Activated T-helper 2 cell treated with anti-CD3 and anti-CD28 coated beads, Interferon-gamma antibody, Interleukin-2, Interleukin-4, amounts not matched to agents 10 μg/mL and 5 μg/mL and 100 μg/mL, durations not matched to agents 14 hours and 24 hours and 36 hours (primary cell): ENCODE measurements around the gene PLXNB1. TPM values are rescaled to one million over a fixed set of nuclear protein-coding genes. Genes with fewer than 3 reads are reported as not detected.
"Not testable (repeated sequence)": the region's sequence is repeated elsewhere in the genome, so short reads cannot be mapped to it uniquely, and the experiment has no call there.

Experiments
- DNase-seq: peaks from one replicate; pipeline ENCODE4 v3.0.0; 2021; ENCODE audit warnings: low spot score
- H3K27ac Mint-ChIP-seq: one replicate; pipeline ENCODE4 v1.8.0; 2021; ENCODE audit warnings: mixed read lengths
- H3K27me3 Mint-ChIP-seq: one replicate; pipeline ENCODE4 v1.8.0; 2021; ENCODE audit warnings: low read depth, mixed read lengths
- H3K36me3 Mint-ChIP-seq: one replicate; pipeline ENCODE4 v1.8.0; 2021; ENCODE audit warnings: low read depth, mixed read lengths
- H3K4me1 Mint-ChIP-seq: one replicate; pipeline ENCODE4 v1.8.0; 2021; ENCODE audit warnings: low read depth, mixed read lengths
- H3K4me3 Mint-ChIP-seq: one replicate; pipeline ENCODE4 v1.8.0; 2021; ENCODE audit warnings: low read depth, mild to moderate bottlenecking, moderate library complexity, mixed read lengths
- H3K9me3 Mint-ChIP-seq: one replicate; pipeline ENCODE4 v1.8.0; 2021; ENCODE audit warnings: mixed read lengths
- intact Hi-C: fragments of 100-400 bp; cut with micrococcal nuclease; formaldehyde crosslinking; loops from one replicate; pipeline ENCODE4 v1.15.1; 2023
- total RNA-seq: library from RNA; stranded (reverse); gene quantifications from 2 replicates; pipeline ENCODE4 v1.2.3, GENCODE V29; 2022

Gene PLXNB1
- total RNA-seq, 1 donor from 2014 or later, result 7.0 TPM

GRCh38 chr3:48402281-48402732 is 27.6 kb downstream of the PLXNB1 start:
- peak; percentile 7 for DNase-seq
- intact Hi-C loops, result loop anchor here (5.0 kb wide), 1 partner anchor 235 kb away; the partner anchor contains the start of gene SLC26A6
- Mint-ChIP-seq H3K4me3 (no peak overlapping the region), H3K4me1 (no peaks in the 10 kb centered on the region), H3K9me3 (no peaks in the 10 kb centered on the region), H3K27me3 (no peaks in the 10 kb centered on the region), H3K36me3 (no peaks in the 10 kb centered on the region), H3K27ac (no peak overlapping the region)

GRCh38 chr3:48401434-48401901 is 28.4 kb downstream of the PLXNB1 start:
- not testable (repeated sequence) for H3K9me3 Mint-ChIP-seq, H3K27ac Mint-ChIP-seq, H3K36me3 Mint-ChIP-seq, H3K4me3 Mint-ChIP-seq, H3K27me3 Mint-ChIP-seq, DNase-seq, H3K4me1 Mint-ChIP-seq
- intact Hi-C loops, result loop anchor here (1.0 to 5.0 kb wide), 3 partner anchors 35 to 236 kb away; partner anchors contain the start of gene SLC26A6

- no peaks in the 10 kb centered on the region for H3K9me3 Mint-ChIP-seq
- no peaks in the 10 kb centered on the region for H3K4me1 Mint-ChIP-seq
- H3K27ac Mint-ChIP-seq, result no peak overlapping the region
- peak; percentile 41 for DNase-seq
- intact Hi-C loops, result loop anchor here (1.0 to 5.0 kb wide), 3 partner anchors 35 to 236 kb away; partner anchors contain the start of gene SLC26A6
- H3K36me3 Mint-ChIP-seq, result no peaks in the 10 kb centered on the region
- H3K4me3 Mint-ChIP-seq, result no peak overlapping the region
- H3K27me3 Mint-ChIP-seq, result no peaks in the 10 kb centered on the region
Observed at GRCh38 chr3:48400824-48401433, 29.0 kb downstream of the PLXNB1 start.

GRCh38 chr3:48399387-48400172 is 30.3 kb downstream of the PLXNB1 start:
- Mint-ChIP-seq H3K27ac (no peak overlapping the region), H3K9me3 (no peaks in the 10 kb centered on the region), H3K4me3 (no peak overlapping the region), H3K27me3 (peaks cover 2% of the 10 kb centered on the region), H3K4me1 (no peaks in the 10 kb centered on the region), H3K36me3 (no peaks in the 10 kb centered on the region)
- intact Hi-C loops, result loop anchor here (2.0 to 5.0 kb wide), 2 partner anchors 149 to 238 kb away; partner anchors contain the start of gene SLC26A6
- DNase-seq, result peak; percentile 6

- Mint-ChIP-seq H3K27me3 (peaks cover 2% of the 10 kb centered on the region), H3K36me3 (no peaks in the 10 kb centered on the region), H3K4me1 (no peaks in the 10 kb centered on the region), H3K4me3 (no peak overlapping the region), H3K27ac (no peak overlapping the region), H3K9me3 (no peaks in the 10 kb centered on the region)
- DNase-seq, result no peak
- intact Hi-C loops, result no loop called here
Observed at GRCh38 chr3:48398701-48399386, 31.0 kb downstream of the PLXNB1 start.

- H3K9me3 Mint-ChIP-seq, result no peaks in the 10 kb centered on the region
- H3K27me3 Mint-ChIP-seq, result peaks cover 5% of the 10 kb centered on the region
- no peak for DNase-seq
- H3K36me3 Mint-ChIP-seq, result no peaks in the 10 kb centered on the region
- intact Hi-C loops, result no loop called here
- H3K4me3 Mint-ChIP-seq, result no peak overlapping the region
- H3K4me1 Mint-ChIP-seq, result no peaks in the 10 kb centered on the region
- no peak overlapping the region for H3K27ac Mint-ChIP-seq
Observed at GRCh38 chr3:48397767-48398681, 31.9 kb downstream of the PLXNB1 start.

- Mint-ChIP-seq H3K36me3 (no peaks in the 10 kb centered on the region), H3K4me1 (no peaks in the 10 kb centered on the region), H3K9me3 (no peaks in the 10 kb centered on the region), H3K4me3 (no peak overlapping the region), H3K27me3 (peaks cover 17% of the 10 kb centered on the region), H3K27ac (no peak overlapping the region)
- DNase-seq, result no peak
- intact Hi-C loops, result no loop called here
Observed at GRCh38 chr3:48395714-48396113, 34.2 kb downstream of the PLXNB1 start.

- Mint-ChIP-seq H3K4me1 (no peaks in the 10 kb centered on the region), H3K36me3 (no peaks in the 10 kb centered on the region), H3K27ac (no peak overlapping the region), H3K27me3 (peaks cover 24% of the 10 kb centered on the region), H3K9me3 (no peaks in the 10 kb centered on the region), H3K4me3 (no peak overlapping the region)
- no peak for DNase-seq
- intact Hi-C loops, result no loop called here
Observed at GRCh38 chr3:48394391-48394790, 35.5 kb downstream of the PLXNB1 start.

- Mint-ChIP-seq H3K27me3 (peaks cover 60% of the 10 kb centered on the region), H3K9me3 (no peaks in the 10 kb centered on the region)
- intact Hi-C loops, result no loop called here
Observed at GRCh38 chr3:48388966-48389365, 40.9 kb downstream of the PLXNB1 start.

GRCh38 chr3:48387634-48388033 is 42.3 kb downstream of the PLXNB1 start:
- Mint-ChIP-seq H3K27ac (no peak overlapping the region), H3K9me3 (no peaks in the 10 kb centered on the region), H3K36me3 (no peaks in the 10 kb centered on the region), H3K27me3 (peaks cover 67% of the 10 kb centered on the region), H3K4me1 (peaks cover 2% of the 10 kb centered on the region), H3K4me3 (no peak overlapping the region)
- intact Hi-C loops, result no loop called here
- DNase-seq, result no peak

More at GRCh38 chr3:48388966-48389365, 40.9 kb downstream of the PLXNB1 start:
- Mint-ChIP-seq H3K4me1 (no peaks in the 10 kb centered on the region), H3K27ac (no peak overlapping the region), H3K36me3 (no peaks in the 10 kb centered on the region), H3K4me3 (no peak overlapping the region)
- DNase-seq, result no peak

- H3K27me3 Mint-ChIP-seq, result peaks cover 12% of the 10 kb centered on the region
- no peaks in the 10 kb centered on the region for H3K4me1 Mint-ChIP-seq
- DNase-seq, result no peak
- H3K4me3 Mint-ChIP-seq, result no peak overlapping the region
- H3K9me3 Mint-ChIP-seq, result no peaks in the 10 kb centered on the region
- intact Hi-C loops, result no loop called here
- no peak overlapping the region for H3K27ac Mint-ChIP-seq
- no peaks in the 10 kb centered on the region for H3K36me3 Mint-ChIP-seq
Observed at GRCh38 chr3:48372862-48373435, 56.9 kb downstream of the PLXNB1 start.

- intact Hi-C loops, result no loop called here
- H3K36me3 Mint-ChIP-seq, result no peaks in the 10 kb centered on the region
- no peak for DNase-seq
- H3K4me3 Mint-ChIP-seq, result no peak overlapping the region
- H3K9me3 Mint-ChIP-seq, result no peaks in the 10 kb centered on the region
- H3K27ac Mint-ChIP-seq, result no peak overlapping the region
- H3K27me3 Mint-ChIP-seq, result peaks cover 8% of the 10 kb centered on the region
- no peaks in the 10 kb centered on the region for H3K4me1 Mint-ChIP-seq
Observed at GRCh38 chr3:48372377-48372770, 57.5 kb downstream of the PLXNB1 start.
